ENCODE results near the gene PIAS1. TPM values are rescaled to one million over a fixed set of nuclear protein-coding genes. Genes with fewer than 3 reads are reported as not detected.

Gene PIAS1
- total RNA-seq, 1 experiment from 2014 or later: 25.9 TPM

GRCh38 chr15:68191555-68191954 is 137.4 kb downstream of the PIAS1 start:
- Histone ChIP-seq H3K36me3 (ENCODE audit: control insufficient read depth in 1 of 2, insufficient read depth in 2 of 2, low read length in 2 of 2) (peaks cover 12 to 13% of the 10 kb centered on the region in 2 experiments; a peak in 2 of 4 replicates), H3K4me3 (replicated peaks in 1 of 2; ENCODE audit: low read depth in 1 of 2, low read length in 2 of 2) (no peak overlapping the region), H3K9me2 (ENCODE audit: insufficient read depth) (no peaks in the 10 kb centered on the region), H3K4me1 (ENCODE audit: control insufficient read depth in 1 of 2, insufficient read depth in 2 of 2, low read length in 2 of 2) (no peaks in the 10 kb centered on the region), H3K27ac (ENCODE audit: low read depth, low read length) (no peak overlapping the region), H3K9ac (ENCODE audit: low read length) (no peak overlapping the region), H2AFZ (ENCODE audit: low read depth, low read length, poor library complexity, severe bottlenecking) (no peak overlapping the region), H3K9me3 (ENCODE audit: control insufficient read depth in 1 of 2, insufficient read depth in 1 of 2, low read depth in 1 of 2, low read length in 2 of 2) (no peaks in the 10 kb centered on the region), H3K27me3 (ENCODE audit: insufficient read depth, low read length) (no peaks in the 10 kb centered on the region), H3K79me2 (ENCODE audit: insufficient read depth, low read length) (no peaks in the 10 kb centered on the region), H3K4me2 (ENCODE audit: low read length) (no peak overlapping the region), H4K20me1 (ENCODE audit: insufficient read depth) (no peaks in the 10 kb centered on the region)
- ChIA-PET POLR2A (no interaction called here), CTCF (no interaction called here), RAD21 (ENCODE audit: low non-redundant PET in 1 of 2, low total read pairs in 2 of 2, uncharacterized antibody in 2 of 2, unreplicated experiment in 2 of 2) (no interaction called here)
- ATAC-seq: no peak
- TF ChIP-seq EZH2phosphoT487 (IDR thresholded peaks at IDR 0.05; ENCODE audit: borderline replicate concordance) (no peak), POLR2AphosphoS5 (IDR thresholded peaks at IDR 0.05; ENCODE audit: low read depth, low read length) (no peak), ZFX (IDR thresholded peaks at IDR 0.05) (no peak), POLR2A (IDR thresholded peaks at IDR 0.05; ENCODE audit: borderline replicate concordance, extremely low read depth, insufficient read depth, insufficient read length) (no peak), ATF3 (IDR thresholded peaks at IDR 0.05) (no peak), CBX3 (IDR thresholded peaks at IDR 0.05; ENCODE audit: low read depth) (no peak), MAX (IDR thresholded peaks at IDR 0.05) (no peak), CEBPB (IDR thresholded peaks at IDR 0.05; ENCODE audit: low read depth) (no peak), YY1 (IDR thresholded peaks at IDR 0.05; ENCODE audit: extremely low read depth, insufficient replicate concordance, low read depth, low read length) (no peak), SIN3A (IDR thresholded peaks at IDR 0.05; ENCODE audit: low read depth) (no peak), REST (IDR thresholded peaks at IDR 0.05; ENCODE audit: low read depth) (no peak), EZH2 (IDR thresholded peaks at IDR 0.05) (no peak), ZBTB33 (IDR thresholded peaks at IDR 0.05; ENCODE audit: extremely low read depth, insufficient replicate concordance, low read length) (no peak), JUND (IDR thresholded peaks at IDR 0.05) (no peak)
- no TSS peak for BruUV-seq (replicated peaks)
- DNase-seq (ENCODE audit: low read depth, low spot score): no peak
- intact Hi-C loops (cut with micrococcal nuclease): no loop called here

Measured in HCT116 (cell line).